Astrocyte (in vitro differentiated cells and primary cell): Measurements from ENCODE around the gene SPTLC3. TPM values are rescaled to one million over a fixed set of nuclear protein-coding genes. Genes with fewer than 3 reads are reported as not detected.
"Not testable (repeated sequence)": the region's sequence is repeated elsewhere in the genome, so short reads cannot be mapped to it uniquely, and the experiment has no call there.

Source experiments
- DNase-seq: peaks from one replicate; pipeline ENCODE4 v3.0.0-alpha.2; 2010; ENCODE audit warnings: low read depth
- FAIRE-seq: peaks from 2 replicates; lab custom pipeline; 2011; peaks lifted over from hg19 to GRCh38; lab: Jason Lieb, UNC
- H2AFZ ChIP-seq: 2 replicates; pipeline ENCODE4 v1.6.0; 2012; ENCODE audit warnings: low read depth, low read length, inconsistent platforms
- H3K27ac ChIP-seq: 2 replicates; pipeline ENCODE4 v1.5.1; 2011; ENCODE audit warnings: low read depth, low read length, inconsistent platforms
- H3K27me3 ChIP-seq: 2 replicates; pipeline ENCODE4 v1.6.0; 2011; ENCODE audit warnings: low read length, inconsistent platforms; ENCODE audit not compliant: insufficient read depth
- H3K36me3 ChIP-seq: 2 replicates; pipeline ENCODE4 v1.5.1; 2011; ENCODE audit warnings: low read length, inconsistent platforms; ENCODE audit not compliant: insufficient read depth
- H3K4me1 ChIP-seq: 2 replicates; pipeline ENCODE4 v1.5.1; 2011; ENCODE audit warnings: low read length, inconsistent platforms; ENCODE audit not compliant: insufficient read depth
- H3K4me2 ChIP-seq: 2 replicates; pipeline ENCODE4 v1.6.0; 2012; ENCODE audit warnings: low read length, inconsistent platforms
- H3K4me3 ChIP-seq: 2 replicates; pipeline ENCODE4 v1.5.1; 2011; ENCODE audit warnings: low read depth, mild to moderate bottlenecking, low read length, inconsistent platforms; ENCODE audit not compliant: insufficient read depth
- H3K79me2 ChIP-seq: 2 replicates; pipeline ENCODE4 v1.6.0; 2012; ENCODE audit warnings: mild to moderate bottlenecking, low read length, inconsistent platforms; ENCODE audit not compliant: insufficient read depth
- H3K9ac ChIP-seq: 2 replicates; pipeline ENCODE4 v1.6.0; 2012; ENCODE audit warnings: mild to moderate bottlenecking, low read length, inconsistent platforms
- H3K9me3 ChIP-seq: 2 replicates; pipeline ENCODE4 v1.5.1; 2012; ENCODE audit warnings: low read depth, mild to moderate bottlenecking, low read length, inconsistent platforms; ENCODE audit not compliant: insufficient read depth
- H4K20me1 ChIP-seq: 2 replicates; pipeline ENCODE4 v1.6.0; 2012; ENCODE audit warnings: low read length, inconsistent platforms; ENCODE audit not compliant: insufficient read depth
- H3K27ac Mint-ChIP-seq: one replicate; pipeline ENCODE4 v1.8.0; 2021; ENCODE audit warnings: mild to moderate bottlenecking, mixed read lengths; ENCODE audit not compliant: unreplicated experiment
- H3K27me3 Mint-ChIP-seq: one replicate; pipeline ENCODE4 v1.8.0; 2021; ENCODE audit warnings: low read depth, mixed read lengths; ENCODE audit not compliant: unreplicated experiment
- H3K36me3 Mint-ChIP-seq: one replicate; pipeline ENCODE4 v1.8.0; 2021; ENCODE audit warnings: low read depth, mixed read lengths; ENCODE audit not compliant: unreplicated experiment
- H3K4me1 Mint-ChIP-seq: one replicate; pipeline ENCODE4 v1.8.0; 2021; ENCODE audit warnings: low read depth, mixed read lengths; ENCODE audit not compliant: unreplicated experiment
- H3K4me3 Mint-ChIP-seq: one replicate; pipeline ENCODE4 v1.8.0; 2021; ENCODE audit warnings: mild to moderate bottlenecking, moderate library complexity, mixed read lengths; ENCODE audit not compliant: unreplicated experiment
- H3K9me3 Mint-ChIP-seq: one replicate; pipeline ENCODE4 v1.8.0; 2021; ENCODE audit warnings: mild to moderate bottlenecking, mixed read lengths; ENCODE audit not compliant: unreplicated experiment
- CTCF ChIP-seq: IDR thresholded peaks from 2 replicates; pipeline ENCODE4 v1.5.1; 2011; ENCODE audit warnings: low read depth, mild to moderate bottlenecking, inconsistent platforms, low read length, moderate library complexity; ENCODE audit not compliant: insufficient read depth
- EZH2 ChIP-seq: IDR thresholded peaks from 2 replicates; pipeline ENCODE4 v1.6.1; 2012; ENCODE audit warnings: mild to moderate bottlenecking, low read length, inconsistent platforms; ENCODE audit not compliant: insufficient read depth
- total RNA-seq: library from RNA; stranded (reverse); gene quantifications from 2 replicates; pipeline ENCODE4 v1.2.1, GENCODE V29; 2021

SPTLC3 gene
- total RNA-seq, 1 donor from 2014 or later = 5.7 TPM

- no peaks in the 10 kb centered on the region for H3K27me3 Mint-ChIP-seq
- H3K9me3 Mint-ChIP-seq = no peaks in the 10 kb centered on the region
- H3K4me3 ChIP-seq = no peak overlapping the region
- H3K36me3 Mint-ChIP-seq = no peaks in the 10 kb centered on the region
- H3K27ac ChIP-seq = no peak overlapping the region
- H3K36me3 ChIP-seq = no peaks in the 10 kb centered on the region
- H3K4me1 ChIP-seq = no peaks in the 10 kb centered on the region
- H4K20me1 ChIP-seq = no peaks in the 10 kb centered on the region
- H3K79me2 ChIP-seq = no peaks in the 10 kb centered on the region
- no peak for FAIRE-seq
- H3K27me3 ChIP-seq = no peaks in the 10 kb centered on the region
- no peak overlapping the region for H3K4me2 ChIP-seq
- no peak for TF ChIP-seq EZH2
- no peak for TF ChIP-seq CTCF
- no peaks in the 10 kb centered on the region for H3K9me3 ChIP-seq
- H2AFZ ChIP-seq = no peak overlapping the region
- no peak overlapping the region for H3K9ac ChIP-seq
- DNase-seq = no peak
- H3K4me1 Mint-ChIP-seq = peaks cover 2% of the 10 kb centered on the region
- no peak overlapping the region for H3K4me3 Mint-ChIP-seq
- no peak overlapping the region for H3K27ac Mint-ChIP-seq
Measured at GRCh38 chr20:12978613-12979495, 29.9 kb upstream of the SPTLC3 start.

- not testable (repeated sequence) for H3K36me3 Mint-ChIP-seq, H3K9me3 Mint-ChIP-seq, H2AFZ ChIP-seq, DNase-seq, H3K36me3 ChIP-seq, H3K4me3 ChIP-seq, H3K4me3 Mint-ChIP-seq, FAIRE-seq, H3K9ac ChIP-seq, H3K27me3 ChIP-seq, H4K20me1 ChIP-seq, H3K4me2 ChIP-seq, H3K4me1 Mint-ChIP-seq, H3K27me3 Mint-ChIP-seq, H3K9me3 ChIP-seq, H3K27ac Mint-ChIP-seq, H3K4me1 ChIP-seq, H3K79me2 ChIP-seq, H3K27ac ChIP-seq
Measured at GRCh38 chr20:12979713-12980112, 29.1 kb upstream of the SPTLC3 start.

GRCh38 chr20:12982098-12982497 is 26.7 kb upstream of the SPTLC3 start:
- Histone ChIP-seq H3K27me3 (no peaks in the 10 kb centered on the region), H3K79me2 (no peaks in the 10 kb centered on the region), H3K9ac (no peak overlapping the region), H3K9me3 (no peaks in the 10 kb centered on the region), H3K4me2 (no peak overlapping the region), H3K4me1 (no peaks in the 10 kb centered on the region), H3K27ac (no peak overlapping the region), H4K20me1 (no peaks in the 10 kb centered on the region), H2AFZ (no peak overlapping the region), H3K4me3 (no peak overlapping the region), H3K36me3 (no peaks in the 10 kb centered on the region)
- TF ChIP-seq EZH2 (no peak), CTCF (no peak)
- Mint-ChIP-seq H3K27me3 (no peaks in the 10 kb centered on the region), H3K4me1 (peaks cover 2% of the 10 kb centered on the region), H3K36me3 (no peaks in the 10 kb centered on the region), H3K27ac (no peak overlapping the region), H3K4me3 (no peak overlapping the region), H3K9me3 (no peaks in the 10 kb centered on the region)
- FAIRE-seq = no peak
- no peak for DNase-seq
